OCI-LY3 (cell line): ENCODE data around the gene DEPDC5.

ENCODE experiments used
- EZH2phosphoT487 ChIP-seq: fragments of 200-600 bp; shearing (Covaris generic); IDR thresholded peaks from 2 replicates; pipeline ENCODE4 v1.6.1; 2018; ENCODE audit warnings: antibody characterized with exemption, mixed run types, low read depth
- TF ChIP-seq, protein P1 (sequence below): fragments of 200-600, 300-600 bp; sonication (generic); IDR thresholded peaks from 2 replicates; pipeline ENCODE4 v1.5.1; 2014; ENCODE audit warnings: antibody characterized with exemption, low read length, low read depth

DNA sequence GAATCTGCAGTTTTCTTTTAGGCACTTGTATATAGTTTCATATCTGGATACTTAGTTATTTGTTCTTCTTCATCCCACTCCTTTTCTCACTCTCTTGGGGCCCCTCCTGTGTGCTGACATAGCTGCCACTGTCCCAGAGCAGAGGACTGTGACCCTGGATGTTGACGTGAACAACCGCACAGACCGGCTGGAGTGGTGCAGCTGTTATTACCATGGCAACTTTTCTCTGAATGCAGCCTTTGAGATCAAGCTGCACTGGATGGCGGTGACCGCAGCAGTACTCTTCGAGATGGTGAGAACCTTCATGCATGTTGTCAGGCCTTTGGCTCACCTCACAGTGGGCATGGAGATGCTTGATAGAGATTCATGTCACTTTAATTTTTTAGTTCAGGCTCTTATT is 139.6 kb downstream of the DEPDC5 start:
- TF ChIP-seq, protein P1, sequence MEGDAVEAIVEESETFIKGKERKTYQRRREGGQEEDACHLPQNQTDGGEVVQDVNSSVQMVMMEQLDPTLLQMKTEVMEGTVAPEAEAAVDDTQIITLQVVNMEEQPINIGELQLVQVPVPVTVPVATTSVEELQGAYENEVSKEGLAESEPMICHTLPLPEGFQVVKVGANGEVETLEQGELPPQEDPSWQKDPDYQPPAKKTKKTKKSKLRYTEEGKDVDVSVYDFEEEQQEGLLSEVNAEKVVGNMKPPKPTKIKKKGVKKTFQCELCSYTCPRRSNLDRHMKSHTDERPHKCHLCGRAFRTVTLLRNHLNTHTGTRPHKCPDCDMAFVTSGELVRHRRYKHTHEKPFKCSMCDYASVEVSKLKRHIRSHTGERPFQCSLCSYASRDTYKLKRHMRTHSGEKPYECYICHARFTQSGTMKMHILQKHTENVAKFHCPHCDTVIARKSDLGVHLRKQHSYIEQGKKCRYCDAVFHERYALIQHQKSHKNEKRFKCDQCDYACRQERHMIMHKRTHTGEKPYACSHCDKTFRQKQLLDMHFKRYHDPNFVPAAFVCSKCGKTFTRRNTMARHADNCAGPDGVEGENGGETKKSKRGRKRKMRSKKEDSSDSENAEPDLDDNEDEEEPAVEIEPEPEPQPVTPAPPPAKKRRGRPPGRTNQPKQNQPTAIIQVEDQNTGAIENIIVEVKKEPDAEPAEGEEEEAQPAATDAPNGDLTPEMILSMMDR, result no peak
- no peak for TF ChIP-seq EZH2phosphoT487
